Stimulated activated naive CD8-positive, alpha-beta T cell treated with anti-CD3 and anti-CD28 coated beads, Interleukin-15, Interleukin-2, amounts not matched to agents 100 U/mL and 50 U/mL, for 24 hours (primary cell): ENCODE measurements around the gene SEMA4B.
A peak's percentile ranks its signal among the peaks of the same experiment; 100 is the strongest.
"Not testable (repeated sequence)": the region's sequence is repeated elsewhere in the genome, so short reads cannot be mapped to it uniquely, and the experiment has no call there.

ENCODE experiments used
- ATAC-seq: fragments of 150-1000 bp; cut with Tn5 transposase; one replicate; pipeline ENCODE4 v1.10.0; 2021
- DNase-seq: peaks from one replicate; pipeline ENCODE4 v3.0.0; 2021

SEMA4B gene

GRCh38 chr15:90184119-90184785 is 16.9 kb upstream of the SEMA4B start:
- DNase-seq (no peak), ATAC-seq (peak; percentile 36)

- peak; percentile 63 for DNase-seq
- ATAC-seq: peak; percentile 71
These were observed 16.1 kb upstream of the SEMA4B start for GRCh38 chr15:90184786-90185704.

GRCh38 chr15:90187257-90187868 is 13.8 kb upstream of the SEMA4B start:
- DNase-seq: no peak
- no peak for ATAC-seq

GRCh38 chr15:90188065-90188464 is 13.1 kb upstream of the SEMA4B start:
- DNase-seq, ATAC-seq: not testable (repeated sequence)

GRCh38 chr15:90188914-90189748 is 12.0 kb upstream of the SEMA4B start:
- ATAC-seq: no peak
- DNase-seq: no peak

GRCh38 chr15:90189781-90190467 is 11.2 kb upstream of the SEMA4B start:
- DNase-seq (no peak), ATAC-seq (no peak)

DNA sequence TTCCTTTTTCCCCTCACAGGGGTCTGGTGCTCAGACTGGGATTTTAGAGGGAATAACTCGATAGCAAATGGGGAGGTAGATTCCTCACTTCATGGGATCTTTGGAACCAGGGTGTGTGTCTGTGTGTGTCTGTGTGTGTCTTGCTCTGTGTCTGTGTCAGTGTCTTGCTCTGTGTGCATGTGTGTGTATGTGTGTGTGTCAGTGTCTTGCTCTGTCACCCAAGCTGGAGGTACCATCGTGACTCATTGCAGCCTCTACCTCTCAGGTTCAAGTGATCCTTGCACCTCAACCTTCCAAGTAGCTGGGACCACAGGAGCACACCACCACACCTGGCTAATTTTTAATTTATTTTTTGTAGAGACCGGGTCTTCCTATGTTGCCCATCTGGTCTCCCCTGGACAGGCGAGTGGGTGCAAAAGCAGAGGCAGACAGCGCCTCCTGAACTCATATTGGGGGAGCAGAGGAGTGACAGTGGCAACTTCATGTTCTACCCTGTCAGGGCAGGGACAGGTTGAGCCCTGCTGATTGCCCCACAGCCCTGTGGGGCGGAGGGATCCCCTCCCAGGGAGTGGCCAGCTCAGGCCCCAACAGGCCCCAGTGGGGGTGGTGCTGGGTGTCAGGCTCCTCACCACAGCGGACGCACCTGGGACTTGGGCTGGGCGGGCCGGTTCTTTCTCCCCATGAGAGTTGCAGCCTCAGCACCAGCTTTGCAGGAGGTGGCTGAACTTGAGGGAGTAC is 10.4 kb upstream of the SEMA4B start:
- no peak for DNase-seq
- ATAC-seq: no peak

GRCh38 chr15:90191344-90191687 is 9.8 kb upstream of the SEMA4B start:
- no peak for ATAC-seq

GRCh38 chr15:90191794-90192509 is 9.2 kb upstream of the SEMA4B start:
- ATAC-seq (peak; percentile 60), DNase-seq (peak; percentile 49)

More at GRCh38 chr15:90191344-90191687, 9.8 kb upstream of the SEMA4B start:
- DNase-seq: no peak

DNA sequence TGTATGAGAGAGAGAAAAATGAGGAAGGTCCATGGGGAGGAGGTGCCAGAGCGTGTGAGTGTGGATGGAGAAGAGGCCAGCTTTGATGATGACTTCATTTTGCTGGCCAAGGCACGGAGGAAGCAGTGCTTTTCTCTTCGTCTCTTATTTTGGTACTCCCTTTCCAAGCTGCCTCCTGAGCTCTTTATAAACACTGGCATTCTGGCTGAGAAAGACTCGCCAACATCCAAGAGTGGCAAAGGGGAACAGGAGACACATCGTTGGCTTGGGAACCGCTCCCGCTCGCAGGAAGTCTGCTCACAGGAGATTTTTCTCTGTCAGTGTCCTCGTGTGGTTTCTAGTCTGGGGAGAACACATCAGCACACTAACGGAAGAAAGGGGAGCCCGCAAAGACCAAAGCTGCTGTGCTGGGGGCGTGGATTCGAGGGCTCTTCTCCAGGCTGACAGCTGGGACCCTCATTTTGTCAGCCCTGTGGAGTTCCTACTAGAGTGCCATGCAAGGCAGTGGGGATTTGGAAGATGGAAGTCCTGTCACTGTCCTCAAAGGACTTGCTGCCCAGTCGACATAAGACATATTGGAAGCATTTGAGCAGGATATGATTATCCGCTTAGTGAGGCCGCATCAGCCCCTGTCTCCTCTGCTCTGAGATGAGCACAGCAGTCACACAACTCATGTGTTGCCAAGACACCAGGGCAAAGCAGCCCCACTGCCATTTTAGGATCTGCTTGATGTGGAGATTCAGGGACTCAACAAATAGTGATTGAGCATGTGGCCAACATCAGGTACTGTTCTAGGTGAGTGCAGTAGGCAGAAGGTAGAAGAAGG is 8.0 kb upstream of the SEMA4B start:
- ATAC-seq (no peak), DNase-seq (no peak)

GRCh38 chr15:90194655-90195054 is 6.5 kb upstream of the SEMA4B start:
- DNase-seq: no peak
- ATAC-seq: no peak

DNA sequence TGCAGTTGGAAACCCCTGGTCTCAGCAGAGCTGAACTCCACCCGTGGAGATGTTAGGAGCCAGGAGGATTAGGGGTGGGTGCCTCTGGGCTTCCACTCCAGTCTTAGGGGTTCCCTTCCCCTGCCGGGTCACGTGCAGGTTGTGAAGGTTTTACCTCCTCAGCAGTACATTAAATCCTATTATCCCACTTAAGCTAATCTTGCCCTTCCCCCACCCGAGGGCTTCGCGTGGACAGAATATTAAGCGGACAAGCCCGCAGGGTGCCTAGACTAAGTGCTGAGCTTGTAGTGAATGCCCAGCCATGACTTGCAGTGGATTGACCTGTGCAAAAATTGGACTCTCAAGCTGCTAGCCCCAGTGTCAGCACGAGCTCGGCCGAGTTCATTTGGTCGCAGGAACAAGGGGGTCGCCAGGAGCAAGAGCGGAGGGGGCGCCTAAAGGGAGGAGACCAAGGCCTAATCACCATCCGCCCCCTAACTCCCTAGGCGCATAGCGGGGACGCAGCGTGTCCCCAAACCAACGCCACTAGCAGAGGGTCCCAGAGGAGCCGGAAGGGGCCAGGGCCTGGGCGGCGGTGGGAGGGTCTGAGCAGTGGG is 498 bp upstream of the SEMA4B start:
- peak; percentile 42 for ATAC-seq
- DNase-seq: no peak

- ATAC-seq (no peak), DNase-seq (no peak)
These were observed 830 bp downstream of the SEMA4B start for GRCh38 chr15:90201944-90202375.

DNA sequence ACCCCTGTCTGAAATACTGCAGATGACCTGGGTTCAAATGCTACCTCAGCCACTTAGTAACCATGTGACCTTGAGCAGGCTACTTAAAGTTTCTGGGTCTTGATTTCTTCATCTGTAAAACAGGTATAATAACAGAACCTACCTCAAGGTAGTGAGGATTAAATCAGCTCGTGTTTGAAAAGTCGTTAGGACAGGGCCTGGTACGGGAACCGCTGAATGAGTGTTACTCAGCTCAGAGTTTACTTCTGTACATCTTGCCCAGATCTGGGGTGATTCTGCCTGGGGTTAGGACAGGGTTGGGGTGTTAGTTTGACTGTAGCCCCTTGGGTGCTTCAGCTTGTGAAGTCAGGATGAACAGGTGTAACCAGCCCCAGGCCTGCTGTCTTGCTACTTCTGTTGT is 1.8 kb downstream of the SEMA4B start:
- DNase-seq (no peak), ATAC-seq (no peak)

DNA sequence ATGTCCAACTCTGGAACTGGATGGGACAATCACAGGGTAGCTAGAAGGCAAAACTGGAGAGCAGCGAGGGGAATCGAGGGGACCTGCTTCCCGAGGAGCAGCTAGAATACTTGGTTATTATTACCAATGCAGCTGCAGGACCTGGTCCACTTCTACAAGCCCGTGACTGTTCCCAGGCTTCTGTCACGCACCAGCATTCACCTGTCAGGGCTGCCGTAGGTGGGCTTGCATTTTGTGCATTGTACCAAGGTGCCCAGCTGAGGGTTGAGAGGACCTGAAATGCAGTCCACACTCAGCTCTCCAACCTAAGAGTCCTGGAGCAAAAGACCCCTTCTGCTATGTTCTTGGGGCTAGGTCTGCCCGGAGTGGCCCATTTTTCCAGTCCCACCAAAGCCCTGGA is 2.3 kb downstream of the SEMA4B start:
- DNase-seq: no peak
- ATAC-seq: no peak

DNA sequence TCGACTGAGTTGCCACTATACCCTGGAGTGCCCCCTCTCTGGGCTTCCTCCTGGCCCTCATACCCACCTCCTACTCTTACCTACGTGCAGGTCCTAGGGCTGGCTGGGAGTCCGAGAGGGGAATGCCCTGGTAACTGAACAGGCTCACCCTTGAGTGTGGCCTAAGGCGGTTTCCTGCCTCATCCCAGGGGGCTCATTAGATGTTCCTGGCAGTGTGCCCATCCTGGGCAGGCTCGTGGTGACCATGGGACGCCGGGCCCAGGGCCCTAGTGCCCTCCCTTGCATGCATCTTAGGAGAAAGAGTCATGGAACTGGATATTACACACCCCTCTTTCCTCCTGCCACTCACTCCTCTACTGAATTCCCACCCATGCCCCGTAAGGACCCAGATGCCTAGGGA is 2.8 kb downstream of the SEMA4B start:
- DNase-seq (no peak), ATAC-seq (no peak)

GRCh38 chr15:90205050-90205848 is 4.1 kb downstream of the SEMA4B start:
- ATAC-seq: no peak

DNA sequence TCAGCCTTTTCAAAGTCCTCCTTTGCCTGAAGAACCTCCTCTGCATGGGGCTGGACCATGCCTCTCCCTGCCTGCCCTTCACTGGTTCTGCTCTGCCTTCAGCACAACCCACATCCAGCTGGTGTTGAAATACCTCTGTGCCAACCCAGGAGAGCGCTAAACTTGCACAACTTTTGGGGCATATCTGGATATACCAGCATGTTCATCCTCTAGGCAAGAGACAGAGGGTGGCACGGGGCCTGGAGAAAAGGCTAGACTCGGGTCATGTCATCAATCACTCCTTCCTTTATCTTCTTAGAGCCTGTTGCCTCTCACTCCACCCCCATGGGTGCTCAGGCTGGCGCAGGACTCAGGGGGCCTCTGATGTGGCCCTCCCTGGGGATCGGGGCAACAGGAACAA is 4.8 kb downstream of the SEMA4B start:
- no peak for ATAC-seq
- DNase-seq: no peak

More at GRCh38 chr15:90205050-90205848, 4.1 kb downstream of the SEMA4B start:
- DNase-seq: no peak
